Measurements from ENCODE around the gene PLA2G4E.

The PLA2G4E gene

DNA sequence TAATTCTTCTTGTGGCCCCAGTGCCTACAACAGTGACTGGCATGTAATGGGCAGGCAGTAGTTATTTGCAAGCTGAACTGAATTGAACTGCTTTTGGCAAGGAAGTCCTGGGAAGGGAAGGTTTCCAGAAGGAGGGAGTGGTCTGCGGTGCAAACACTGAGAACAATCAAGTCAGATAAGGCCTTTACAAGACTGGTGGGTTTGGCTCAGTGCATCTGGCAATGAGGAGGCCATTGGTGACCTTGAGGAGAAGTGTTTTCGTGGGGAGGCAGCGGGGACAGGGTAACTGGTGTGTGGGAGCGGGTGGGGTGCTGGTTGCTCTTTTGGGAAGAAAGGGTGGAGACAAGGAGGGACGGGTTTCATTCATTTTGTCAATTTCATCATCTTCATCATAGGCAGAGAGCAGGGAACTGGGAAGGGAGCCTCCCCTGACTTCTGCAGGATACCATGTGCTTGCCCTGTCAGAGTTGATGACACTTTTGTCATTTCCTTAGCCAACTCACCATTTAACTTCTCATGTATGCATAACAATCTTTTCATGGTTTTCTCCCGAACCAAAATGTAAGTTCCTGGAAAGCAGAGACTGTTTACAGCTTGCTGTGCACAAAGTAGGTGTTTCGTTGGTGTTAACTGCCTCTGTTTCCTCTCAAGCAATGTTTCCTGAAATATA, 40.1 kb downstream of the PLA2G4E start:
- Histone ChIP-seq H3K4me3 (ENCODE audit: low read length) (no peak overlapping the region), H3K36me3 (ENCODE audit: control insufficient read depth, insufficient read depth, low read length, severe bottlenecking) (no peaks in the 10 kb centered on the region), H3K9ac (ENCODE audit: low read length) (no peak overlapping the region), H3K4me1 (ENCODE audit: control insufficient read depth, insufficient read depth, low read length) (no peaks in the 10 kb centered on the region), H3K9me3 (ENCODE audit: control insufficient read depth, low read length) (no peaks in the 10 kb centered on the region), H3K27me3 (replicated peaks; ENCODE audit: control insufficient read depth, insufficient read depth, low read length) (peaks cover 14% of the 10 kb centered on the region)
- no peak for DNase-seq (ENCODE audit: low read depth)

DNA sequence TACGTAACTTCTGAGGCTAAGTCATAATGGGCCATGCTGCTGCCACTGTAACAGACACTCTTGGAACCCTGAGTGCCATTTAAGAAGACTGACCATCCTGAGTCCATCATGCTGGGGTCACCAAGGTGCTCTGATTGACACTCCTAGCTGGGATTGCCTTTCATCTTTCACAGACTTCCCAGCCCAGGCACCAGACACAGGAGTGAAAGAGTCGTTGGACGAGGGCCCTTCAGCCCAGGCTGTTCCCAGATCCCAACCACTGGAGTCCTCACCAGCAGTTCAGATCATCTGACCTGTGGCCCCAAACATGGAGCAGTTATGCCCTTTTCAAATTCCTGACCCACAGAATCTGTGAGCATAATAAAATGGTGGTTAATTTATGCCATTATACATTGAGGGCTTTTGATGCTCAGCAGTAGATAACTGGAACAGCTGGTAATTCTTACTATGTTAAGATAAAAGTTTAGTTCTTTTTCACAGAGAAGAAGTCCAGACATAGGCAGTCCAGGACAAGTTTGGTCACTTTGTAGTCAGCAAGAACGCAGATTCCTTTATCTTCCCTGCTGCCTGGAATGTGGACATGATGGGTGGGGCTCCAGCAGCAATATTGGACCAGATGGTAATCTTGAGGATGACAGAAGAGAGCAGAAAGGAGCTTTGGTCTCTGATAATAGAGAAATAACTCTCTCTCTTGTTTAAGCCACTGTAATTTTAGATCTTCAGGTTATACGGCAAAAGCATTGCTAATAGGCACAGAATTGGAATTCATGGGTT, 41.2 kb downstream of the PLA2G4E start:
- Histone ChIP-seq H3K36me3 (ENCODE audit: control insufficient read depth, insufficient read depth, low read length, severe bottlenecking) (no peaks in the 10 kb centered on the region), H3K4me3 (ENCODE audit: low read length) (no peak overlapping the region), H3K9ac (ENCODE audit: low read length) (no peak overlapping the region), H3K27me3 (replicated peaks; ENCODE audit: control insufficient read depth, insufficient read depth, low read length) (peaks cover 10% of the 10 kb centered on the region), H3K9me3 (ENCODE audit: control insufficient read depth, low read length) (no peaks in the 10 kb centered on the region), H3K4me1 (ENCODE audit: control insufficient read depth, insufficient read depth, low read length) (no peaks in the 10 kb centered on the region)
- DNase-seq (ENCODE audit: low read depth), result no peak

DNA sequence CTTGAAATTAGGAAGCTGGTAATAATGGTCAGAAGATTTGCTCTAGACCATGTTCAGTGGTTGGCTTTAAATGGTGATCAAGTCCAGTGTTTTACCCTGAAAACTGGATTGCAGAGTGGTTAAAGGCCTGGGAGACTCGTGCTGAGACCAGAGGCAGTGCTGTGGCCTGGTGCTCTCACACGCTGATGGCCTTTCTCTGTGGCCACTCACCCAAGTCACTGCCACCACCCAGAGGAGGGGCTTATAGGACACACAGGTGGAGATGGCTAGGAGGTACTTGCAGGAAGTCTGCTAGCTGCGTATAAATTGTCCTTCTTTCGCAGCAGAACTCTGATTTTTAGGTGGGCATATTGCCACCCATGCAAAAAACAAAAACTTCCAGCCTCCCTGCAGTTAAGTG, 42.3 kb downstream of the PLA2G4E start:
- DNase-seq (ENCODE audit: low read depth), result no peak
- Histone ChIP-seq H3K27me3 (replicated peaks; ENCODE audit: control insufficient read depth, insufficient read depth, low read length) (no peaks in the 10 kb centered on the region), H3K9me3 (ENCODE audit: control insufficient read depth, low read length) (no peaks in the 10 kb centered on the region), H3K4me1 (ENCODE audit: control insufficient read depth, insufficient read depth, low read length) (no peaks in the 10 kb centered on the region), H3K36me3 (ENCODE audit: control insufficient read depth, insufficient read depth, low read length, severe bottlenecking) (no peaks in the 10 kb centered on the region), H3K9ac (ENCODE audit: low read length) (no peak overlapping the region), H3K4me3 (ENCODE audit: low read length) (no peak overlapping the region)

DNA sequence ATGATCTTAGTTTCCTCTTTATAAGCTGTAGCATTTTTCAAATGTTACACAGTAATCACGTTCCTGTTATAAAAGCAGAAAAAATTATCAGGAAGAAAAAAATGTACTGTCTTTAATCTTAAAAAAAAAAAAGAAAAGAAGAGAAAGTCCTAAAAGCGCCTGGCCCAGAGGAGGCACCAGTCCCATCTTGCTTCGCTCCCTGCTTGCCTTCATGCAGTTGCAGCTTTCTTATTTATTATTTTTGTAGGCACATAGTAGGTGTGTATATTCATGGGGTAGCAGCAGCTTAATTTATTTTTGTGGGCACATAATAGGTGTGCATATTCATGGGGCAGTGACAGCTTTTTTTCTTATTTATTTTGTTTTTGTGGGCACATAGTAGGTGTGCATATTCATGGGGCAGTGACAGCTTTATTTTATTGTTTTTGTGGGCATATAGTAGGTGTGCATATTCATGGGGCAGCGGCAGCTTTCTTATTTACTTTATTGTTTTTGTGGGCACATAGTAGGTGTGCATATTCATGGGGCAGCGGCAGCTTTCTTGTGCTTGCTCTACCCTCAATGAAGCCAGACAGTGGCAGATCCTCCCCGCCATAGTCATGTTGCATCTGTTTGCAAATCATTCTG, 43.0 kb downstream of the PLA2G4E start:
- H3K4me1 ChIP-seq (ENCODE audit: control insufficient read depth, insufficient read depth, low read length), result peaks cover 3% of the 10 kb centered on the region
- no peaks in the 10 kb centered on the region for H3K27me3 ChIP-seq (replicated peaks; ENCODE audit: control insufficient read depth, insufficient read depth, low read length)
- no peak overlapping the region for H3K4me3 ChIP-seq (ENCODE audit: low read length)
- DNase-seq (ENCODE audit: low read depth), result no peak
- H3K9ac ChIP-seq (ENCODE audit: low read length), result no peak overlapping the region
- no peaks in the 10 kb centered on the region for H3K36me3 ChIP-seq (ENCODE audit: control insufficient read depth, insufficient read depth, low read length, severe bottlenecking)
- no peaks in the 10 kb centered on the region for H3K9me3 ChIP-seq (ENCODE audit: control insufficient read depth, low read length)

DNA sequence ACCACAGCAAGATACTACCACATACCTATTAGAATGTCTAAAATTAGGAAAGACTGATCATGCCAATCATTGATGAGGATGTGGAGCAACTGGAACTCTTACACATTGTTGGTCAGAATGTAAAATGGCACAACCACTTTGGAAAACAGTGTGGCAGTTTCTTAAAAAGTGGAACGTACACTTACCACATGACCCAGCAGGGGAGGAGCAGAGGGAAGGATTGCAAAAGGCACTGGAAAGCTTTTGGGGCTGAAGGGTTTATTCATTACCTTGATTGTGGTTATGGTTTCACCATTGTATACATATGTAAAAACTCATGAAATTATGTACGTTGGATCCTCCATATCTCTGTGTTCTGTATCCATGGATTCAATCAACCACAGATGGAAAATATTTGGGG, 45.2 kb downstream of the PLA2G4E start:
- H3K4me3 ChIP-seq (ENCODE audit: low read length), result no peak overlapping the region
- H3K4me1 ChIP-seq (ENCODE audit: control insufficient read depth, insufficient read depth, low read length), result peaks cover 8% of the 10 kb centered on the region
- H3K27me3 ChIP-seq (replicated peaks; ENCODE audit: control insufficient read depth, insufficient read depth, low read length), result no peaks in the 10 kb centered on the region
- H3K36me3 ChIP-seq (ENCODE audit: control insufficient read depth, insufficient read depth, low read length, severe bottlenecking), result no peaks in the 10 kb centered on the region
- no peak overlapping the region for H3K9ac ChIP-seq (ENCODE audit: low read length)
- DNase-seq (ENCODE audit: low read depth), result no peak
- H3K9me3 ChIP-seq (ENCODE audit: control insufficient read depth, low read length), result no peaks in the 10 kb centered on the region

DNA sequence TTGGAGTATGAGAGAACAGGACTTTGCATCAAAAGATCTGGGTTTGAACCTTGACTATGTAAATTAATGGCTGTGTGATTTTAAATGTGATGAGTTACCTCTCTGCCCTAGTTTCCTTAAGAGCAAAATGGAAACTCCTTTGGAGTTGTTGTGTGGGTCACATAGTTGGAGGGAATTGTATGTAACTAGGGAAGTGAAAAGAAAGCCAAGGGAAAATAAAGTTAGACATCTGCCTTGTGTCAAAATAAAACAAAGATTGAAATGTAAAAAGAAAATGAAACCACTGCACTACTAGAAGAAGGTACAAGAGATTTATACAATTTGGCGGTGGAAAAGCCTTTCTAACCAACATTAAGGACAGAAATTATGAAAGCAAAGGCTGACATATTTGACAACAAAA, 46.8 kb downstream of the PLA2G4E start:
- H3K36me3 ChIP-seq (ENCODE audit: control insufficient read depth, insufficient read depth, low read length, severe bottlenecking), result no peaks in the 10 kb centered on the region
- H3K9me3 ChIP-seq (ENCODE audit: control insufficient read depth, low read length), result no peaks in the 10 kb centered on the region
- H3K4me1 ChIP-seq (ENCODE audit: control insufficient read depth, insufficient read depth, low read length), result peaks cover 9% of the 10 kb centered on the region
- no peaks in the 10 kb centered on the region for H3K27me3 ChIP-seq (replicated peaks; ENCODE audit: control insufficient read depth, insufficient read depth, low read length)
- no peak for DNase-seq (ENCODE audit: low read depth)
- H3K9ac ChIP-seq (ENCODE audit: low read length), result no peak overlapping the region
- H3K4me3 ChIP-seq (ENCODE audit: low read length), result no peak overlapping the region

DNA sequence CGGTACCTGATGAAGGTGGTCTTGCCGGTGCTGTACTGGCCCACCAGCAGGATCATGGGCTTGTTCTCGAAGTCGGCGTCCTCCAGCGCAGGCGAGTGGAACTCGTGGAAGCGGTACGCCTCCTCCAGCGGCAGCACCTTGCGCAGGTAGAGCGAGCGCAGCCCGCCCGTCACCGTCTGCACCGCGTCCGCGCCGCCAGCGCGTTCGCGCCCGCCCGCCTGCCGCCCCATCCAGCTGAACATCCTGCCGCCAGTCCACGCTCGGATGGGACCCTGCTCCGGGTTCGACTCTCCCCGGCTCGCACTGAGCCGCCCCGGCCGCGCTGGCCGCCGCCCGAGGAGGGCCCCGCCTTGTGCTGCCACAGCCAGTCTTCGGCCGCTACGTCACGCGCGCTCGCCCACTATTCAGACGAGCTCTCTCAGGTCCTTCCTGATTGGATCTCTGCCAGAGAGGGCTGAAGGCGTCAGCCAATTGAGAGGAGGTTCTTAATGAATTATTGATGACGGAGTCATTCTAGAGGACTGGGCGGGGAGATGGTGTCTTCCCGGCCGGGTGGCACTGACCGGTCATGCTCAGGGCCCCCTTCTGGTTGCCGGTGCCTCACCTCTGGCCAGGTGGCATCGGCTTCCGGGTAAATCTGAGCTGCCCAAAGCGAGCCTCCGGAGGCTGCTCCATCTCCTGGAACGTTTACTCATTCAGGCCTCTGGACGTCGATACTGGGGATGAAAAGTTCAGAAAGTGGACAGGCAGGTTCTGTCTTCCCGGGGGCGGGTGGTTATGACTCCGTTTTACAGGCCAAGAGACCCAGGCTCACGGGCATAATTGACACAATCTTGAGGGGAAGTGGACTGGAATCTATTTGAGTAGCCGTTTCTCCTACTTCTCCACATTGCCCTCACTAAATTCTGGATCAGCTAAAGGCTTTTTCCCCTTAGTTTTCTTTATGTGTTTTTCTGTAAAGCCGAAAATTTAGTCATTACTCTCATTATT, 48.3 kb downstream of the PLA2G4E start, which contains the start of gene EHD4:
Gene EHD4 (minus strand): TSS at position 305 of the 990 bp plus-strand sequence. CDS start 63 bp downstream, at position 242.
- Histone ChIP-seq H3K9me3 (ENCODE audit: control insufficient read depth, low read length) (no peaks in the 10 kb centered on the region), H3K27me3 (replicated peaks; ENCODE audit: control insufficient read depth, insufficient read depth, low read length) (no peaks in the 10 kb centered on the region), H3K36me3 (ENCODE audit: control insufficient read depth, insufficient read depth, low read length, severe bottlenecking) (no peaks in the 10 kb centered on the region), H3K4me3 (ENCODE audit: low read length) (peak within 1 kb of the TSS; percentile 92), H3K9ac (ENCODE audit: low read length) (peak within 1 kb of the TSS; percentile 87), H3K4me1 (ENCODE audit: control insufficient read depth, insufficient read depth, low read length) (peaks cover 23% of the 10 kb centered on the region)
- DNase-seq (ENCODE audit: low read depth), result peak; percentile 100

DNA sequence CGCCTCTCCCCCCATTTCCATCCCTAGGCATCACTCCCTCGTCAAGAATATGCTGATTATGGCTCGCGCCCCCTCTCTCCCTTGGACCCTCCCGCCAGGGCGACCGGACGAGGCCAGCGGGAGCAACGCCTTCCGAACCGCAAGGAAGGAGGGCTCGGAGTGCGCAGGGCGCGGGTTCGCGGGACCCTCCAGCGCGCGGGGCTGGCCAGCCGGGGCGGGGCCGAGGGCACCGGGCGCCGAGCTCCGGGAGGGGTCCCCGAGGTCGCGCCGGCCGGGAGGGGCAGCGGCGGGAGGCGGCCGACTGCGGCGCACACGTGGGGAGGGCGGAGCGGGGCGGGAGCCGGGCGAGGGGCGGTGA, 49.0 kb downstream of the PLA2G4E start:
- peaks cover 25% of the 10 kb centered on the region for H3K4me1 ChIP-seq (ENCODE audit: control insufficient read depth, insufficient read depth, low read length)
- H3K9me3 ChIP-seq (ENCODE audit: control insufficient read depth, low read length), result no peaks in the 10 kb centered on the region
- DNase-seq (ENCODE audit: low read depth), result peak; percentile 56
- H3K4me3 ChIP-seq (ENCODE audit: low read length), result peak overlapping the region; percentile 92
- H3K27me3 ChIP-seq (replicated peaks; ENCODE audit: control insufficient read depth, insufficient read depth, low read length), result no peaks in the 10 kb centered on the region
- peak overlapping the region; percentile 87 for H3K9ac ChIP-seq (ENCODE audit: low read length)
- H3K36me3 ChIP-seq (ENCODE audit: control insufficient read depth, insufficient read depth, low read length, severe bottlenecking), result no peaks in the 10 kb centered on the region

DNA sequence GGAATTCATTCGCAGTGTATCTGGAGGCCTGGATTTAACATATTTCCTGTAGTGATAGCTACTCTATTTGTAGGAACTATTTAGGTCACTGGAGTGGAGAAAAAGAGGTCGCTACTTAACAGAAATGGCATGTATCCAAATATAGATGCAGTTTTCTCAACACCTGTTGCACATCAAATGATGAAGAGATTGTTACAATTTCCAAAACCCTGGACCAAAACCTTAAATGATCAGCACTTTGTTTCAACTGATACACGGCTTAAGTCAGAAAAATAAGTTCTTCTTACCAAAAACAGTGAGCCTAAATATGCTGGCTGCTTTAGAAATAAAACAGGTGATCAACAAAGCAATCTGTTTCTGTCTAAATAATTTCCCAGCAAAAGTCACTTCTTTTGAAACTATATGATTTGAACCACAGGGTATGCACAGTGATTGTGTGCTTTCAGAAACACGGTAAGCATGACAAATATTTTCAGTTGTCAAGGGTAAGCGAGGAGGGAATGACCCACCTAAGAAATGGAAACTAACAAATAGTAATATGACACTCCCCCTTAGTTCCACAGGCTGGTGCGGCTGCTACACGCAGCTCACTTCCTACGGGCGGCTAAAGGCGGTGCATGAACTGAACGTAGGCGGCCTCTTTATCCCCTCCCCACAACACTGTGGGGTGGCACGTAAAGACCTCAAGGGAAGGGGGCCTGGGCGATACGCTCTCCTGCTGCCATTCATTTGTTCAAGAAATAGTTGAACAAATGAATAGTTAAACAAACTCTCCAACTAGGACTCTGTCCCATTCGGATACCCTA, 49.5 kb downstream of the PLA2G4E start:
- DNase-seq (ENCODE audit: low read depth), result peak; percentile 84
- Histone ChIP-seq H3K27me3 (replicated peaks; ENCODE audit: control insufficient read depth, insufficient read depth, low read length) (no peaks in the 10 kb centered on the region), H3K36me3 (ENCODE audit: control insufficient read depth, insufficient read depth, low read length, severe bottlenecking) (no peaks in the 10 kb centered on the region), H3K4me3 (ENCODE audit: low read length) (peak overlapping the region; percentile 92), H3K9me3 (ENCODE audit: control insufficient read depth, low read length) (no peaks in the 10 kb centered on the region), H3K4me1 (ENCODE audit: control insufficient read depth, insufficient read depth, low read length) (peaks cover 25% of the 10 kb centered on the region), H3K9ac (ENCODE audit: low read length) (peak overlapping the region; percentile 87)

DNA sequence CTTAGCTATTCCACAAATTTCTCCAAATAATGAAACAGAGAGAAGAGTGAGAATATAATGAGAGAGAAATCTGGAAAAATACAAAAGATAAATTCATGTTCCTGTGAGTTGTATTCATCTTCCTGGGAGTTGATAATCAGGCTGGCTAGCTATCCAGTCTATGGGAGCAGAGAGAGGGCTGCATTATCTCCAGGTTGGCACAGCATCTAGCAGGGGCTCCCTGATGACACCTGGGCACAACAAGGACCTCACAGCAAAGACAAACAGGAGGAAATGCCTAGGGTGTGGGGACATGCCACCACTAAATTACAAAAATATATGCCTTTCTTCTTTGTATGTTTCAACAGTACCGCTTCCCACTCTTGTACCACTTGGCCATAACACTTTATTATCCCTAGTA, 50.4 kb downstream of the PLA2G4E start:
- no peak overlapping the region for H3K9ac ChIP-seq (ENCODE audit: low read length)
- no peaks in the 10 kb centered on the region for H3K27me3 ChIP-seq (replicated peaks; ENCODE audit: control insufficient read depth, insufficient read depth, low read length)
- no peak overlapping the region for H3K4me3 ChIP-seq (ENCODE audit: low read length)
- DNase-seq (ENCODE audit: low read depth), result no peak
- no peaks in the 10 kb centered on the region for H3K9me3 ChIP-seq (ENCODE audit: control insufficient read depth, low read length)
- no peaks in the 10 kb centered on the region for H3K36me3 ChIP-seq (ENCODE audit: control insufficient read depth, insufficient read depth, low read length, severe bottlenecking)
- peaks cover 25% of the 10 kb centered on the region for H3K4me1 ChIP-seq (ENCODE audit: control insufficient read depth, insufficient read depth, low read length)

All from adipocyte (in vitro differentiated cells).